ENCODE measurements around the gene TRAPPC12.

- no peak for TF ChIP-seq CTCF (IDR thresholded peaks at IDR 0.05)
- no peak for TF ChIP-seq EP300 (IDR thresholded peaks at IDR 0.05)
- TF ChIP-seq POLR2A (IDR thresholded peaks at IDR 0.05): no peak
Observed at GRCh38 chr2:3341336-3341735, 38.2 kb upstream of the TRAPPC12 start.
